GM18867 (cell line): Measurements from ENCODE around the gene VSX1.

Source experiments
- ATAC-seq: cut with Tn5 transposase; IDR thresholded peaks from one replicate; pipeline ENCODE4 v1.9.1; 2021; ENCODE audit warnings: mild to moderate bottlenecking, moderate library complexity; ENCODE audit not compliant: unreplicated experiment

VSX1 gene

DNA sequence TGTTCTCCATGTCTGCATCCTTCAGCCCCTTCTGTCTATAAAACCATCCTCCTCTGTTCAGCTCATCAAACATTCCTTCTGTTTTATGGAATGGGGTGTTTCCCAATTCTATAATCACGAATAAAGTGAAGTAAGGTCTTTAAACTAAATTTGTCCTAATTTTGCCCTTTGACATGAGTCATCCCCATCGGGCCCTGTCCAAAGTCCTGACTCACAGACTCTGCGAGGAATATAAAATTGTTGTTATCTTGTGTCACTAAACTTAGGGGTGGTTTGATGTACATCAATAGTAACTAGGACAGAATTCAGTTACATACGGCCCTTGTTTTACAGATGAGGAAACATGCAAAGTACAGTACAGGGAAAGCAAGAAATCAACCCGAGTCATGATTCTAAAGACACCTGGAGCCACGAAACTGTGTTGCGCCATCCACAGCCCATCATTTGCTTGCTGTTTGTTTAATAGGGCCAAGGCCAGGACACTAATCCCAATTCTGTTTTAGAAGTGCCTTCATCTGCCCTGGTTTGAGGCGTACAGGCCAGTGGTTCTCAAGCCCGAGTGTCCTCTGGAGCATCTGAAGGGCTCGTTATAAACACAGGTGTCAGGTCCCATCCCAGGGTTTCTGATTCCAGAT, 26.8 kb downstream of the VSX1 start:
- ATAC-seq: no peak

DNA sequence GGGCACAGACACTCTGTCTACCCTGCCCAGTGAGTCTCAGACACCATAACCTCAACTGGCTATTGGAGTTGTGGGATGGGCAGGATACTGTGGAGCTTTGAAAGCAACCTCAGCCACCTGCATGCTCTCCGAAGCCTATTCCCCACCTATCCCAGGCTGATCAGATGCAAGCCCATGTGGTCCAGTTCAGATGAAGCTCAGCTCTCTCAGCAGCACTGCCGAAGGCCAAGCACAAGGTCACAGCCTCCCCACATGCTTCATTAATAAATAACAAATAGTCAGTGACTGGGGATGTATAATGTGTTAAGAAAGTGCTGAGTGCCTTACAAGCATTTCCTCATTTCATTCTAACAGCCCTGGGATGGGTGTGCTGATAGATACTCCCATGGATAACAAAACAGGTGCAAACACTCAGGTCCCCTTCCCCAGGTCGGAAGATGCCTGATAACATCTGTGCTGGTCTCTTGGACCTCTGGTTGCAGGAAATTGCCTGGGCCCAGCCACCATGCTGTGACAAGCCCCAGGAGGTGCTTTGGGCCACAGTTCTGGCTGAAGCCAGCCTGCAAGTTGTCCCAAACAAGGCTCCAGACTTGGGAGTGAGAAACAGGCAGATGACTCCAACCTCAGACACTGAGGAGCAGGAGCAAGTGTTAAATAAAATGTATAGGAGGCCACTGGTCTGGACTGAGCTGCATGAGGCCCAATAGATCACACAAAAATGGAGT, 27.7 kb downstream of the VSX1 start:
- ATAC-seq: no peak

DNA sequence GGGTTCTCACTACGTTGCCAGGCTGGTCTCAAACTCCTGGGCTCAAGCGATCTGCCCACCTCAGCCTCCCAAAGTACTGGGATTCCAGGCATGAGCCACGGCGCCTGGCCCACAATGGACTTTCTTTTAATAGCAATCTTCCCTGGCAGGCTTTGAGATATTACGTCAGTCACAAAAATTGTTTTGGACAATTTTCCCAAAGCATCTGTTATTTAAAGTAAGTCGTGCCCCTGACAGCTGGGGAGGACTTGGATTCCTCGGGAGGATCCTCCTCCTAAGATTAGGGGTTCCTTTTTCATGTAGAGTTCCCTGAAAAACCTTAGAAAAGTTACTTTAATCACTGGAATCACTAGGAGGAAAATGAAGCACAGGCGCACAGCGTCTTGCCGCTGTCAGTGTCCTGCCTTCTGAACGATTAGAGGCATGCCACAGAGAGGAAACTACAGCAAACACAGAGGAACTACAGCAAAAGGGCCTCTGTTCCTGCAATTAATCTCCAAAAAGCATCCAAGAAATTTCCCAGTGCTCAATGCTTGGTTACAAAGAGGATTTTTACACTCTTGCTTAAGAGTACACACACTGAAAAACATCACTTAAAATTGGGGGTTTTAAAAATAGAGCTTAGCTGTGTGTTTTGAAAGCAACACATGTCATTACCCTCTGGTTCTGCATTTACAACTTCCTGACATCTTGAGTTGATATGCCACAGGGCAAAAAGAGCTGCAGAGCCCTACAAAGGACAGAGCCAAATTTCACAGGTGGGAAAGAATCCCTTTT, 28.5 kb downstream of the VSX1 start:
- no peak for ATAC-seq

DNA sequence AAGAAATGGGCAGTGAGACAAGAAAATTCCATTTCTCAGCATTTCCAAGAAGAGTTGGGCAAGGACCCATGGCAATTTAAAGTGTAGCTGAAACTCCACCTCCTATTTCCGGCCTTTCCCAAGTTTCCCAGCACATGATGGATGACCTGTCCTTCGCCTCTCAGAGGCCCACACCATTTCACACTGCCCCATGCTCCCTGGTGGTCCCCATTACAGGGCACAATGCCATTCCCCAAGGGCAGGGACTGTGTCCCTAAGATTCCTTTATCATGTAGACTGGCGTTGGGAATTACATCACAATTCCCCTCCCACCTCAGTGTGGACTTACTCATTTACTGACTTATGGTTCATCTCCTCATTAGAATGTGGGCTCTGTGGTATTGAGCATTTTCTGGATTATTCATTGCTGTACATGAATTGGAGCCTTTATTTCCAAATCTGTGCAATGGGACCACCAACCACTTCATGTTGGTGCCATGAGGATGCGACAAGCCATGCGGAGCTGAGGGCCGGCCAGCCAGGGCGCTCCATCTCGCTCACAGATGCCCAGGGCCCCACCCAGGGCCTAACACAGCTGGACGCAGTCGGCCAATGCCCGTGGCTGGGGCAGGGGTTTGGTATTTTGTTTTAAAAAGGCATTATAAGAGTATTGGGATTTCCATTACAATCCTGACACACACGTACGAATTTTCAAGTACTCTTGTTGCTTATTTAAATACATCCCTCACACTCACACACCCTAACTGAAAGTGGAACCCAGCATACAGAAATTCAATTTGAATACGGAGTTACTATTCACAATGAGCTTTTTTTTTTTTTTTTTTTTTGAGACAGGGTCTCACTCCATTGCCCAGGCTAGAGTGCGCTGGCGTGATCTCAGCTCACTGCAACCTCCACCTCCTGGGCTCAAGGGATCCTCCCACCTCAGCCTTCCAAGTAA, 29.4 kb downstream of the VSX1 start:
- peak; percentile 40 for ATAC-seq

DNA sequence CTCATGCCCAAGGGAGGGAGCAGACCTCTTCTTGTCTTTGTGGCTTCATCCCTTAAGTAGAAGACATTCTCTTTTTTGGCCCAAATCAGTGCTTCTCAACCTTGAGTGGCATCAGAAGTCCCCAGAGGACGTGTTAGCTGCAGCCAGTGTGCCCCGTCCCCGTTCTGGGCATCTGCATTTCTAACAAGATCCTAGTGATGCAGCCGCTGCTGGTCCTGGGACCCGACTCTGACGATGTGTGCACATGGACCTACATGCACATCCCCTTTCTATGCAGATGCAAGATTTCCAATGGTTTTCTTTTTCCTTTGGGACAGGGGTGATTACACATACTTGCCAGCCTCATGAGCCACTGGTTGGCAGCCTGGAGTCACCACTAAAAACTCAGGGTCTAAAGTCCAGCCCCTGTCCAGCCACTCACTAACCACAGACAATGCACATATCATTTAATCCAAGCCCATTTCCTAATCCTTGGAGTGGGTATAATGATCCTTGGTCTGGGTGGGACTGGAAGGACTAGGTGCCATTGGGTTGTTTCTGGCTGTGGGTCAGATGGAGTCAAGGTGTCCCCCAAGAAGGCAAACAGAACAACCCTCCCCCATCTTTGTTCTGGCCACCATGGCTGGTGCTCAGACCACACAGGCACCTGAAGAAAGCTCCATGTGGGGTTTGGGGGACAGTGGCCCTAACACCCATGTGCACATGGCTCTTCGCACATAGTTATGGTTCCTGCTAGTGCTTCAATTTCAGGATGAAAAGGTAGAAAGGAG, 30.4 kb downstream of the VSX1 start:
- no peak for ATAC-seq

DNA sequence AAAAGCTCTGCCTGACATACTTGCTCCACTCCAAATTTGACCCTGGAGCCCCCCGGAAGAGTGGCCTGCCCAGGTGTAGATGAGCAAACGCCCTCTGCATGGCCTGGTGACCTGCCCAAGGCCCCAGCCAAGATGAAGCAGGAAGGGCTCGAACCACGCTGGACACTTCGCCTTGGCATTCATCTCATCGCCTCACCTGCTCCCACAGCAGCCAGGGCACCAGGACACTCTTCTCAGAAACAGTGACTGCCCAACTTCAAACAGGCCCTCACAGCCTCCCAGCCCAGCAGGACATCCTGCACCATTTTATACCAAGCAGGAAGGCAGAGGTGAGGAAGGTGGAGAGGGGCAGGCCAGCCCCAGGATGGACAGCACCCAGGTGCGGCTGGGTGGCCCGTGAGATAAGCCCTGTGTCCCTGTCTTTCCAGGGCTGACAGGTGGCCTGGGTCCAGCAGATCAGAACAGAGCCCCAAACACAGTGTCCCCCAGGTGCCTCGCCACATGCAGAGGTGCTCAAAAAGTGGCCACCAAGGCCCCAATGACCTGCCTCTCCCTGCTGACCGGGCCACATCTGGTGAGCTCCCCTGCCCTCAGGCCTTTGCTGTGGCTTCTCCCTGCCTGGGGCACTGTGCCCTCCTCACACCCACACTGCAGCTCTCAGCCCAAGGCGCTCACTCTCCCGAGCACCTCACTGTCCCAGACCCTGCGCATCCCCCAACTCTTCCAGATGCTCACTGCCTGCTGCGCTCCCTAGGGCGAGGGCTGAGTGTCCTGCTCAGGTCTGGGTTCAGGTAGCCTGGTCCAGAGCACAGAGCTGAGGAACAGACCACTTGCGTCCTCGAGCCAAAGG, 31.2 kb downstream of the VSX1 start:
- ATAC-seq: no peak

DNA sequence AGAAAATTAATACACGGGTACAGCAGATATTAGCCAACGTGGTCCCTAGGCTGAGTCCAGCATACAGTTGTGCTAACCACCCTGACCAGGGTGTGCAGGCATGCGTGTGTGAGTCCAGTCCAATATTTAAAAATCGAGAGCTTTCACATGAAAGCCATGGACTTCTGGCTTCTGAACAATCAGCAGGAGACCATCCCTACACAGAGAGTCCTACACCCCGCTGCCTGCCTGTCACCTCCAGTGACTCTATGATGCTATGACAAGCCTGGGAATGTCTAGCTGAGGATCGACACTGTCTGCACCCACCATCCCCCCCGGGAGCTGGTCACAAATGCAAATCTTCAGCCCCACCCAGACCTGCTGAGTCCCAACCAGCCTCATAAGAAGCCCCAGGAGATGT, 31.9 kb downstream of the VSX1 start:
- no peak for ATAC-seq

DNA sequence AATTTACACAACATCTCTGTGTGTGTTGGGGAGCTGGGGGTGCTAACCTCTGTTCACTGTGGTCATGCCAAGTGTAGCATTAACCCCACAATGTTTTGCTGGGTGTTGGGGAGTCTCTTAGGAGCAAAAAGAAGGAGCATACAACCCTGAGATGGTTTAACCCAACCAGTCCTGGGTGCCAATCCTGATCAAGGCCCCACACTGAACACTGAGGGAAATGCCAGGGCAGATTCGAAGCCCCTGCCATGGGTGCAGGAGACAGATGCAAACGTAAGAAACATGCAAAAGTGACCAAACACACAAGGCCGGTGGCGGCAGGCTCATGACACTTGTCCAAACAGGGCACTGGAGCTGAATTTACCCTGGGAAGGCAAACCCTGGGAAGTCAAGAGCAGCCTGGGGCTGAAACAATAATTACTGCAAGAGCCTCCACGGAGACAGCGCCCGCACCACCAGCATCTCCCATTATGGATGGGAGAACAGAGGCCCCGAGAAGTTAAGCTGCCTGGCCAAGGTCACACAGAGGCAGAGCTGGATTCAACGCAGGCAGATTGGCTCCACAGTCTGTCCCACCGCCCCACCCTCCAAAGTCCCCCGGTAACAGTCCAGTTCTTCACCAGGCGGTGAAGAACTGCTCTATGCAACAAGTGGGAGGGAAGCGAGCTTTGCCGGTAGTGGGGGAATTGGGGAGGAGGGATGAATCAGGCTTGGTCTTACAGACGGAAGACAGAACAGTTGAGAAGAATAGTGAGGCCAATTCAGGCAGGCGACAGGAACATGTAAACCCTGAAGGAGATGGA, 32.5 kb downstream of the VSX1 start:
- ATAC-seq: no peak

DNA sequence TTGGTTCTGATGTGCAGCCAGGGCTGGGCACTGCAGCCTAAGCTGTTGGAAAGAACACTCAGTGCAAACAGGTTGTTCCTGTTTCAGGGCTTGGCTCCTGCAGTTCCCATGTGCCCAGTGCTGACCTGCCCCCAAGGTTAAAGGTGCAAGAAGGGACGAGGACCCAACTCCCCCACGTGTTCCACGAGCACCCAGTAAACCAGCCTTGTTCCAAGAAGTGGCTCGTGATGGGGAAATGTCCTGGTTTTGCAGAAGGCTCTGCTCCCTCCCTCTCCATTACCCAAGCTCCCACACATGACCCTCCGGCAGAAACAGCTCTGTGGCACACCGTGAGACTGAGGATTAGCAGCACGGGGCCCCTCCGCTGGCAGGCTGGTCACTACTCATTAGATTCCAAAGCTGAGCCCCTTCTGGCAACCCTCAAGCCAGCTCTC, 33.4 kb downstream of the VSX1 start:
- no peak for ATAC-seq

DNA sequence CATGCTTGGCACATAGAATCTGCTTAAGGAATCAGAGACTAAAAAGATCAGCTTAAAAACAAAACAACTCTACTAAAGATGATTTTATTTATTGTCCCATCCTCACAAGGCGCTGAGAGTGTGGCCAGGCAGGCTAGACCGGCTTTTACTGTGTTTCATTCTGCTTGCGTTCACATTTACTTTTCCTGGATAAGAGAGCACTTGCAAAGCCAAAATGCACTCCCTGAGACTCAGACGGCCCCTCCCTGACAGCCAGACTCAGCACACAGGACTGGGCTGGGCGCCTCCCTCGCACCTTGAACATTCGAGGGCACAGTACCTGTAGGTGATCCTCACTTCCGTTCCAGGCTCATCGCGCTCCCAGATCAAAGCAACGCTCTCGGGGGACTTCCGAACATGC, 34.2 kb downstream of the VSX1 start:
- no peak for ATAC-seq

DNA sequence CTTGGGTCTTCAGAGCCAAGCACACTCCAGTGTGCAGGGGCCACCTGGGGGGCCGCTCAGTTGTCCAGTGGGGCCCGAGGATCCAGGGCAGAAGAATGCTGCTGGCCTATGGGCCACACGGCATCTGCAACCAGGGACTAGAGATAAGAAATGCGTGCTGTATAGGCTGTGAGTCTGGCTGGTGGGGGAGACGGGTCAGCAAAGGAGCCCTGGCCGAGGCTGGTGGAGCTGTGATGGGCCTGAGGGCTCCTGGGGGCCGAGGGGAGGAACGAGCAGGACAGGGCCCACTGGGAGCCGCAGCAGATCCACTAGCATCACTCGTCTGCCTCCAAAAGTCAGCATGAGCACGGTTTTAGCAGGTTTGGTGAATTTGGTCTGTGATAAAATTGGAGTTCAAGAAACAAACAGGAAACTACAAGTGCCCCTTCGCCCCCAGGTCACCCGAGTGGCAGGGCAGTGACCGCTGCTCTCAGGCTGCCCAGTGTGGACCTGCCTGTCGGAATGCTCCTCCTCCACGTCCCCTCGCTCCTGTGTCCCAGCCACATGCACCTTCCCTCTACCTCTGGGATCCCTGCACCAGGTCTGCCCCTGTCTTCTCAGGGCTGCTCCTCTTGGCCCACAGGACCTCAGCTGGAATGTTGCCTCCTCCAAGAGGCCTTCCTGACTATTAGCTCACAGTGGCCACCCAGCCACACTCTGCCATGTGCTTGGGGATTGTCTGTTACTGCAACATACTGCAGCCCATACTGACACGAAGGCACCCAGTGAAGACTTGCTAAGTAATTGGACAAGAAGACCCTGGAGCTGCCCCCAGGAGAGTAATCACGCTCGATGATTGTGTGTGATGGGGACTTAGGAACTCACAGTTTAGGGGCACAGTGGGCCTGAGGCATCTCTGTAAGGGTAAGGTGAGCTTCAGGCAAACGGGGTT, 34.9 kb downstream of the VSX1 start:
- ATAC-seq: no peak

DNA sequence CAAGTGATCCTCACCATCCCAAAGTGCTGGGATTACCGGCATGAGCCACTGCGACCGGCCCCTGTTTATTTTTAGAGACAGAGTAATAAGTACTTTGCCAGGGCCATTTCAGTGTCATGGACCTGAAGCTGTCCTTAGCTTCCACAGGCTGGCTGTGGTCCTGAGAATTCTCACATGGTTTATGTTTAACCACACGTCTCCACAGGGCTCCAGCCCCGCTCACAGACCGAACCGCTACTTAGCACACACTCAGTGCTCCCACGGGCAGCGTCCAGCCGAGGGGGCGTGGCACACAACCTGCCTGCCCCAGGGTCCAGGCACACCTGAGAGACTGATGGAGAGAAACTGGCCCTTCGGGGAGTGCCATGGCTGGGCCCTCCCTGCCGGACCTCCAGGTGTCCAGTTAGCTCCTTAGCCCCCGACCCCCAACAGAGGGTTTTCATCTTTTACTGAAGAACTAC, 35.7 kb downstream of the VSX1 start:
- no peak for ATAC-seq

DNA sequence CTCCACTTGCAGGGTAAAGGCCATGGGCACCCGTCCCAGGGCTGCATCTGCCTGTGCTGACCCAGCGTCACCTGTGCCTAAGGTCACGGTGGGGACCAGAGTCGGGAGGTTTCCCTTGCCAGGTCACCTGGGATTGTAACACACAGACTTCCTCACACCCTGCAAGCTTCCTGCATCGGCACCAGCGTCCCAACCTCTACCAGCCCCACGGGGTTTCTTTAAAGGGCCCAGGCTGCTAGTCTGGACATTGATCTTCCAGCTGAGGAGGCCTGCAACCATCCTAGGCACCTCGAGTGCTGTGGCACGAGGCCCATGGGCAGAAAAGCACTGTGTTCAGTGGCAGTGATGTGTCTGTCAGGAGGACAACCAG, 36.6 kb downstream of the VSX1 start:
- ATAC-seq: no peak

DNA sequence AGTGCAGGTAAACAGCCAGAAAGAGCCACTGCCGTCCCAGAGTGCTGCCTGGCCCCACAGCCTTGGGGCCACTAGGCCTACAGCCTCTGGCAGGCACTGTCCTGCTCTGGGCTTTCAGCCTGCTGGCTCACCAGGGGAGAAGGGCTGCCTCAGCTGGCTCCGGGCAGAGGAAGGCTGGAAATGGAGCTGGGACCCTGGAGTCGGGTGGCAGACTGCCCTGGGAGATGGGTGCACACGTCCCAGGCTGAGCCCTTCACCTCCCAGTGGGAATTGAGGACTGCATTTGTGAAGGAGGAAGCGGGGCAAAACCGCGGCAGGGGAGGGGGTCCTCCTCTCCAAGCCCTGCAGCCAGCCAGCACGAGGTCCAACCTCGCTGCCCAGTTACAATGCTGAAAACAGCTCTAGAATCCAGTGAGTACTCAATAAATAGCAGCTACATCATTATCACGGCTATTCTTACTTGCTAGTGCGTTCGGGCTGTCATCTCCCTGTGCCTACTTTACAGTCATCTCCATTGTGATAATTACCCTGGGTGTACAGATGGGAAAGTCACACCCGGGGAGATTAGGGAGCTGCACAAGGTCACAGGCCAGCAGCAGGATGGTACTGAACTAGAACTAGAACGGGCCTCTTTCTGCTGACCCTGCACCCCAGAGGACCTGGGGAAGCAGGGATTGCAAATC, 37.1 kb downstream of the VSX1 start:
- no peak for ATAC-seq

DNA sequence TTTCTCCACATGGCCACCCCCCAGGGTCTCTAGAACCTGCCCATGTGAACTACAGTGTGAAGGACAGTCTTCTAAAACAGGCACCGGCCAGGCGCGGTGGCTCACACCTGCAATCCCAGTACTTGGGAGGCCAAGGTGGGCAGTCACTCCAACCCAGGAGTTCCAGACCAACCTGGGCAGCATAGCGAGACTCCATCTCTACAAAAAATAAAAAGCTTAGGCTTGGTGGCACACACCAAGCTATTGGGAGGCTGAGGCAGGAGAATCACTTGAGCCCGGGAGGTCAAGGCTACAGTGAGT, 37.7 kb downstream of the VSX1 start:
- no peak for ATAC-seq

DNA sequence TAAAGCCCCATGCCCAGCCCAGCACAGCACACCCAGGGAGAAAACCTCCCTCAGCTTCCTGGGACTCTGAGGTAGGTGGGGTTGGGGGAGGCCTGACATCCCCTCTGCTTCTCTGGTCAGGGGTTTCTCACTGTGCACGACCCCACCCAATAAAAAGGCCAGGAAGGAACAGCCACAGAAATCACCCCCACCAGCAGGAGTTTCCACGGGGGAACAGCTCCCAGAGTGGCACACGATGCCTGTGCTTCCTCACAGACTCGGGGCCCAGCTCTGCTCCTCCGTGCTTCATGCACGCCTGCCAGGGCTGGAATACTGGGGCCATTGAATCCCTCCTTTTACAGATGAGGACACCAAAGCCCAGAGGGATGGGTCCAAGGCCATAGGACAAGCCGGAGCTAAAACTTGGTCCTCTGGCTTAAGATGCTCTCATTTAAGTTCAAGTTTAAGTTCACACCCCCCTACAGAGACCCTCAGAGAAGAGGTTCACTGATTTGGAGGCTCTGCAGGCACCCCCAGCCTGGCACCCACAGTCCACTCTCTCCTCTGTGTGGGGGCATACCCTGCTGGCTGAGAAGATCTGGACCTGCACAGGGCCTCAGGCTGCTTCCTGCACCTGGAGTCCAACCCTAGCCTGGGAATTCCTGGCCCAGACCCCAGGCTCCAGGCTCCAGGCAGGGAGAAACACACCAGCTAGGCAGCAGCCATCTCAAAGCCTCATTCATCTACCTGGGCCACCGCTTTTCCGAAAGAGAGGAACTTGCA, 38.3 kb downstream of the VSX1 start:
- no peak for ATAC-seq
